Astrocyte of the hippocampus (primary cell): ENCODE measurements around the gene RPS28.
"Not testable (repeated sequence)": the region's sequence is repeated elsewhere in the genome, so short reads cannot be mapped to it uniquely, and the experiment has no call there.

Experiments
- DNase-seq: peaks from one replicate; pipeline ENCODE4 v3.0.0; 2011; ENCODE audit warnings: low read depth, low spot score

The RPS28 gene

GRCh38 chr19:8321067-8321985 is at the start of gene RPS28, which contains the start of gene NDUFA7:
Gene RPS28 (plus strand): TSS chr19:8321496. CDS start chr19:8321531, 35 bp downstream.
Gene NDUFA7 (minus strand): TSS chr19:8321375. CDS start chr19:8321358, 17 bp downstream.
- peak; percentile 99 for DNase-seq

- DNase-seq: not testable (repeated sequence)
Observed at GRCh38 chr19:8276508-8276907, 44.8 kb upstream of the RPS28 start.

DNA sequence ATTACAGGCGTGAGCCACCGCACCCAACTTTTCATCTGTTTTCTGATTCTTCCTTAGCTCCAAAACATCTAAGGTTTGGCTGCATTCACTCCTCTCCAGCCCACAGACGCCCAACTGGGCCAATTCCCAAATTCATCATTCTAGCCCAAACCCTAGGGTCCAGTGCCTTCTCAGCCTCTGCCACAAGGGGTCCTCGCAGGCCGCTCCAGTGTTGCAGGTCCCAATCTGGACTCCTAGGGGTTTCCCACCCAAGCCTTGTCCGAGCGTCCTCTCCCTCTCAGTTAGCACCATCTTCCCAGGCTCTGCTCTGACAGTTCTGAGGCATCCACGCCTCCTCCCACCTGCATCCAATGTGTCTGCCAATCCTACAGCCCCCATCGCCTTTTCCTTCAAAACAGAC is 30.0 kb upstream of the RPS28 start:
- not testable (repeated sequence) for DNase-seq

- DNase-seq: no peak
Observed at GRCh38 chr19:8302357-8302691, 19.0 kb upstream of the RPS28 start.

DNA sequence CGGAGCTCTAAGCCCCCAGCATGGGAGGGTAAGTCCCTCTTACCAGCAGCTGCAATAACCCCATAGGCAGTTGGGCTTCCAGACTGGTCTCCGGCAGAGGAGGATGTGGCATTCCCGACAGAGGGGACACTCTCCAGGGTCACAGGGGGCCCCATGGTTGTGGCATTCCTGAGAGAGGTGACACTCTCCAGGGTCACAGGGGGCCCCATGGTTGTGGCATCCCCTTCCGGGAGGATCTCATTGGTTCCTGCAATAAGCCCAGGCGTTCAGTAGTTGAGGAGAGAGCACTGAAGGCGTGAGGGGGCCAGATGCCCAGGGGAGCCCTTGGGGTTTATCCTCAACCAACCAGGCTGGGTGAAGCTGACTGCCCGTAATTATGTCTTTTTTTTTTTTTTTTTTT is 18.6 kb upstream of the RPS28 start:
- DNase-seq: no peak

- DNase-seq: peak; percentile 43
Observed at GRCh38 chr19:8304841-8305621, 16.3 kb upstream of the RPS28 start.

DNA sequence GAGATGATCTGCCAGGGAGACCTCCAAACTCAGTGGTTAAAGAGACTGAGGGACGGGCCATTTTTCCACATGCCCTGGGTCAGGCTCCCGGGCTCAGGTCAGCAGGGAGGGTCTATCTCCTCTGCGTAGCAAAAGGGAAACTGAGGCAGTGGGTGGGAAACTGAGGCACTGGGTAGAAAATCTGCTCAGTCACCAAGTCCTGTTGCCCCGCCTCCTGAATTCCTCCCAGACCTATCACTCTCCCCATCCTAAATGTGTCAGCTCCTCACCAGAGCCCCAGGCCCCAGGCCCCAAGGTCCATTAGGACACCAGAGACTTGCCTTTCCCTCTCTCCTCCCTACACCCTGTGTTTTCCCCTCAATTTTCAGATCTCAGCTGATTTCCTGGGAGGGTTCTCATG is 15.5 kb upstream of the RPS28 start:
- DNase-seq: no peak

- DNase-seq: no peak
Observed at GRCh38 chr19:8306235-8307054, 14.9 kb upstream of the RPS28 start.

DNA sequence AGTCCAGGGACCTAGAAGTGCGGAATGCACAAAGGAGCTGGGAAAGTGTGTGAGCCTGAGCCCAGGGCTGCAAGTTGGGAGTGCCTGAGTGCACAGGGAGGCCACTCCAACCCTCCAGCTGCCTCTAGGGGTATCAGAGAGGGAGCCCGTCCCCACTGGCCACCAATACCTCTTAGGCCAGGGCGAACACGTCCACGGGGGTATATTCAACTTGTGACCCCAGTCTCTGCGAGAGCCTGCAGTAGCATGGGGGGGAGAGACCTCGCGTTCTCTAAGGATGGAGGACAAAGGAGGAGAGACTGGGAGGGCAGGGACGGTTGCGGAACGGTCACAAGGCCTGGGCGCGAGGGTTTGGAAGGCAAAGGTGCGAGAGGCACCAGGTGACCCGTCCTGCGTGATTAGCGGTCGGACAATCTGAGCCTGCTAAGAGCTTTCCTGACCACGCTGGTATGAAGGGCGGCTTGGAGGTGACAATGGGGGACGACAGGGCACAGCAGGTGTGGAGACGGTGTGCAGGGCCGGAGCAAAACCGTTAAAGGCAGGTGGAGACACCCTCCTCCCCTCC is 13.8 kb upstream of the RPS28 start:
- peak; percentile 31 for DNase-seq

GRCh38 chr19:8307965-8308866 is 13.1 kb upstream of the RPS28 start, which contains the start of gene CD320:
Gene CD320 (minus strand): TSS chr19:8308358. CDS start chr19:8308290, 68 bp downstream.
- DNase-seq: peak; percentile 97

- no peak for DNase-seq
Observed at GRCh38 chr19:8308891-8309291, 12.4 kb upstream of the RPS28 start.

GRCh38 chr19:8310342-8311055 is 10.8 kb upstream of the RPS28 start:
- no peak for DNase-seq

DNA sequence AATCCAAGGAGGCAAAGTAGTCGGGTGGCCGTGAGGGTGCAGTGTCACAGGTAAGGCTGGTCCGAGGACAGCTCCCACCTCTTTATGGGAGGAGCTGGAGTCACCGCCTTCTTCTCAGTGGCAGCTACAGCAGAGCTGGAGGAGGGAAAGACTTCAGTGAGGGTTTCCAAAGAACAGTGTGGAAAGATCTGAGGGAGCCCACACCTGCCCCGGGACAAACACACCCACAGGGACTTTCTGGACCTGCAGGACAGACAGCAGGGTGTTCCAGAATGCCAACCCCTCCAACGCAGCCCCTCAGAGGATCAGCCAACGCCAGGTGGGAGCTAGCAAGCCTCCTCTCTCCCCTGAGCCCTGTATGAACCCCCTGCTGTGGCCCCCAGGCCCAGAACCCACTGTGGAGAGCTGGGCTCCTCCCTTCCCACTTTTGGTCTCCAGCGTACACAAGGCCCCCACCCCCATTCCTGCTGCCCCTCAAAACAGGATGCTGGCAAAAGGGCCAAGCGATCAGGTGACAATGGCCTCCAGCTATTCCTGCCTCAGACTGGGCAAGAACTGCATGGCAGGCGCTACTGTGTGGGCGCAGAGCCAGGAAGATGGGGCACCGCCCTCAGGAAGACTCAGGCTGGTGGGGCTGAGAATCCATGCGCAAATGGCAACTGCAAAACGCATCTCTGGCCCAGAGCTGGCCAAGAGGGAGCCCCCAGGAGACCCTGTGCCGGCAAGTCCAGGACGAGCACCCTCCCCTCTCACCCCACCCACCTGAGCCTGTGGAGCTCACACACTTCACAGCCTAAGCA is 9.6 kb upstream of the RPS28 start:
- DNase-seq: no peak

DNA sequence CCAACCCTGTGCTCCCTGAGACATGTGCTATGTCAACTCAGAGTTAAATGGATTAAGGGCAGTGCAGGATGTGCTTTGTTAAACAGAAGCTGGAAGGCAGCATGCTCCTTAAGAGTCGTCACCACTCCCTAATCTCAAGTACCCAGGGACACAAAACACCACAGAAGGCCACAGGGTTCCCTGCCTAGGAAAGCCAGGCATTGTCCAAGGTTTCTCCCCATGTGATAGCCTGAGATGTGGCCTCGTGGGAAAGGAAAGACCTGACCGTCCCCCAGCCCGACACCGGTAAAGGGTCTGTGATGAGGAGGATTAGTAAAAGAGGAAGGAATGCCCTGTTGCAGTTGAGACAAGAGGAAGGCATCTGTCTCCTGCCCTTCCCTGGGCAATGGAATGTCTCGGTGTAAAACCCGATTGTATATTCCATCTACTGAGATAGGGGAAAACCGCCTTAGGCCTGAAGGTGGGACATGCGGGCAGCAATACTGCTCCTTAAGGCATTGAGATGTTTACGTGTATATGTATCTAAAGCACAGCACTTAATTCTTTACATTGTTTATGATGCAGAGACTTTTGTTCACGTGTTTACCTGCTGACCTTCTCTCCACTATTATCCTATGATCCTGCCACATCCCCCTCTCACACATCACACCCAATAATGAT is 6.2 kb upstream of the RPS28 start:
- DNase-seq: not testable (repeated sequence)

- no peak for DNase-seq
Observed at GRCh38 chr19:8316351-8317125, 4.8 kb upstream of the RPS28 start.

GRCh38 chr19:8318835-8319234 is 2.5 kb upstream of the RPS28 start:
- not testable (repeated sequence) for DNase-seq

- no peak for DNase-seq
Observed at GRCh38 chr19:8319807-8320520, 1.3 kb upstream of the RPS28 start.
